Astrocyte (in vitro differentiated cells and primary cell): ENCODE data around the gene PTPRN2. TPM values are rescaled to one million over a fixed set of nuclear protein-coding genes. Genes with fewer than 3 reads are reported as not detected.

ENCODE experiments used
- DNase-seq: peaks from one replicate; pipeline ENCODE4 v3.0.0-alpha.2; 2010; ENCODE audit warnings: low read depth
- FAIRE-seq: peaks from 2 replicates; lab custom pipeline; 2011; peaks lifted over from hg19 to GRCh38; lab: Jason Lieb, UNC
- H2AFZ ChIP-seq: 2 replicates; pipeline ENCODE4 v1.6.0; 2012; ENCODE audit warnings: low read depth, low read length, inconsistent platforms
- H3K27ac ChIP-seq: 2 replicates; pipeline ENCODE4 v1.5.1; 2011; ENCODE audit warnings: low read depth, low read length, inconsistent platforms
- H3K27me3 ChIP-seq: 2 replicates; pipeline ENCODE4 v1.6.0; 2011; ENCODE audit warnings: low read length, inconsistent platforms; ENCODE audit not compliant: insufficient read depth
- H3K36me3 ChIP-seq: 2 replicates; pipeline ENCODE4 v1.5.1; 2011; ENCODE audit warnings: low read length, inconsistent platforms; ENCODE audit not compliant: insufficient read depth
- H3K4me1 ChIP-seq: 2 replicates; pipeline ENCODE4 v1.5.1; 2011; ENCODE audit warnings: low read length, inconsistent platforms; ENCODE audit not compliant: insufficient read depth
- H3K4me2 ChIP-seq: 2 replicates; pipeline ENCODE4 v1.6.0; 2012; ENCODE audit warnings: low read length, inconsistent platforms
- H3K4me3 ChIP-seq: 2 replicates; pipeline ENCODE4 v1.5.1; 2011; ENCODE audit warnings: low read depth, mild to moderate bottlenecking, low read length, inconsistent platforms; ENCODE audit not compliant: insufficient read depth
- H3K79me2 ChIP-seq: 2 replicates; pipeline ENCODE4 v1.6.0; 2012; ENCODE audit warnings: mild to moderate bottlenecking, low read length, inconsistent platforms; ENCODE audit not compliant: insufficient read depth
- H3K9ac ChIP-seq: 2 replicates; pipeline ENCODE4 v1.6.0; 2012; ENCODE audit warnings: mild to moderate bottlenecking, low read length, inconsistent platforms
- H3K9me3 ChIP-seq: 2 replicates; pipeline ENCODE4 v1.5.1; 2012; ENCODE audit warnings: low read depth, mild to moderate bottlenecking, low read length, inconsistent platforms; ENCODE audit not compliant: insufficient read depth
- H4K20me1 ChIP-seq: 2 replicates; pipeline ENCODE4 v1.6.0; 2012; ENCODE audit warnings: low read length, inconsistent platforms; ENCODE audit not compliant: insufficient read depth
- H3K27ac Mint-ChIP-seq: one replicate; pipeline ENCODE4 v1.8.0; 2021; ENCODE audit warnings: mild to moderate bottlenecking, mixed read lengths; ENCODE audit not compliant: unreplicated experiment
- H3K27me3 Mint-ChIP-seq: one replicate; pipeline ENCODE4 v1.8.0; 2021; ENCODE audit warnings: low read depth, mixed read lengths; ENCODE audit not compliant: unreplicated experiment
- H3K36me3 Mint-ChIP-seq: one replicate; pipeline ENCODE4 v1.8.0; 2021; ENCODE audit warnings: low read depth, mixed read lengths; ENCODE audit not compliant: unreplicated experiment
- H3K4me1 Mint-ChIP-seq: one replicate; pipeline ENCODE4 v1.8.0; 2021; ENCODE audit warnings: low read depth, mixed read lengths; ENCODE audit not compliant: unreplicated experiment
- H3K4me3 Mint-ChIP-seq: one replicate; pipeline ENCODE4 v1.8.0; 2021; ENCODE audit warnings: mild to moderate bottlenecking, moderate library complexity, mixed read lengths; ENCODE audit not compliant: unreplicated experiment
- H3K9me3 Mint-ChIP-seq: one replicate; pipeline ENCODE4 v1.8.0; 2021; ENCODE audit warnings: mild to moderate bottlenecking, mixed read lengths; ENCODE audit not compliant: unreplicated experiment
- EZH2 ChIP-seq: IDR thresholded peaks from 2 replicates; pipeline ENCODE4 v1.6.1; 2012; ENCODE audit warnings: mild to moderate bottlenecking, low read length, inconsistent platforms; ENCODE audit not compliant: insufficient read depth
- total RNA-seq: library from RNA; stranded (reverse); gene quantifications from 2 replicates; pipeline ENCODE4 v1.2.1, GENCODE V29; 2021
- TF ChIP-seq, protein P1 (sequence below): IDR thresholded peaks from 2 replicates; pipeline ENCODE4 v1.5.1; 2011; ENCODE audit warnings: low read depth, mild to moderate bottlenecking, inconsistent platforms, low read length, moderate library complexity; ENCODE audit not compliant: insufficient read depth

Gene PTPRN2
- total RNA-seq, 1 donor from 2014 or later = 0.09 TPM

DNA sequence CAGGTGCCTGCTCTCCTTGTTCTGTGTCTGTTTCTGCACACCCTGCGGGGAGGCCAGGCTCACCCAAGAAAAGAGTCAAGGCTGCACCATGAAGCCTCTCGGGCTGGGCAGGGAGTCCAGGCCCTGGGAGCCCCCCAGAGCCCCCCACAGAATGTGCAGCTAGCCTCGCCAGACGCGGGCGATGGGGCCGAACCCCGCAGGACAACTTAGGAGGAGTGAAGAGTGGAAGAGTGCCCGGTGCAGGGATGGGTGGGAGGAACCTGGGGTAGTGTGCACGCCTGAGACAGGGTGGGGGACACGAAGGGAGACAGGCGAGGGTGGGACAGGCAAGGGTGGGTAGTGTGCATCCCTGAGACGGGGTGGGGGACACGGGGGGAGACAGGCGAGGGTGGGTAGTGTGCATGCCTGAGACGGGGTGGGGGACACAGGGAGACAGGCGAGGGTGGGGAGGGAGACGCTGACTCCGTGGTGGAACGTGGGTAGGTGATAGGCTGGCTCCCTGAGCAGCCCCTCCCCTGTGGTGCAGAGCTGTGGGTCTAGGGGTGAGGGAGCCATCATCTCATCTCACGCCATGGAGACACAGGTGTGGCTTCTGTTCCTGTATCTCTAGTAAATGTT is 635.5 kb downstream of the PTPRN2 start:
- Histone ChIP-seq H3K27ac (no peak overlapping the region), H3K9me3 (peaks cover under 1% of the 10 kb centered on the region), H3K27me3 (no peaks in the 10 kb centered on the region), H3K4me2 (no peak overlapping the region), H3K4me1 (no peaks in the 10 kb centered on the region), H3K4me3 (no peak overlapping the region), H4K20me1 (no peaks in the 10 kb centered on the region), H2AFZ (no peak overlapping the region), H3K36me3 (no peaks in the 10 kb centered on the region), H3K79me2 (no peaks in the 10 kb centered on the region), H3K9ac (no peak overlapping the region)
- FAIRE-seq (no peak), DNase-seq (no peak)
- TF ChIP-seq, protein P1, sequence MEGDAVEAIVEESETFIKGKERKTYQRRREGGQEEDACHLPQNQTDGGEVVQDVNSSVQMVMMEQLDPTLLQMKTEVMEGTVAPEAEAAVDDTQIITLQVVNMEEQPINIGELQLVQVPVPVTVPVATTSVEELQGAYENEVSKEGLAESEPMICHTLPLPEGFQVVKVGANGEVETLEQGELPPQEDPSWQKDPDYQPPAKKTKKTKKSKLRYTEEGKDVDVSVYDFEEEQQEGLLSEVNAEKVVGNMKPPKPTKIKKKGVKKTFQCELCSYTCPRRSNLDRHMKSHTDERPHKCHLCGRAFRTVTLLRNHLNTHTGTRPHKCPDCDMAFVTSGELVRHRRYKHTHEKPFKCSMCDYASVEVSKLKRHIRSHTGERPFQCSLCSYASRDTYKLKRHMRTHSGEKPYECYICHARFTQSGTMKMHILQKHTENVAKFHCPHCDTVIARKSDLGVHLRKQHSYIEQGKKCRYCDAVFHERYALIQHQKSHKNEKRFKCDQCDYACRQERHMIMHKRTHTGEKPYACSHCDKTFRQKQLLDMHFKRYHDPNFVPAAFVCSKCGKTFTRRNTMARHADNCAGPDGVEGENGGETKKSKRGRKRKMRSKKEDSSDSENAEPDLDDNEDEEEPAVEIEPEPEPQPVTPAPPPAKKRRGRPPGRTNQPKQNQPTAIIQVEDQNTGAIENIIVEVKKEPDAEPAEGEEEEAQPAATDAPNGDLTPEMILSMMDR = no peak
- no peak for TF ChIP-seq EZH2
- no peak overlapping the region for H3K27ac Mint-ChIP-seq
- no peaks in the 10 kb centered on the region for H3K4me1 Mint-ChIP-seq
- peaks cover 19% of the 10 kb centered on the region for H3K9me3 Mint-ChIP-seq
- H3K4me3 Mint-ChIP-seq = no peak overlapping the region
- no peaks in the 10 kb centered on the region for H3K36me3 Mint-ChIP-seq
- H3K27me3 Mint-ChIP-seq = no peaks in the 10 kb centered on the region

DNA sequence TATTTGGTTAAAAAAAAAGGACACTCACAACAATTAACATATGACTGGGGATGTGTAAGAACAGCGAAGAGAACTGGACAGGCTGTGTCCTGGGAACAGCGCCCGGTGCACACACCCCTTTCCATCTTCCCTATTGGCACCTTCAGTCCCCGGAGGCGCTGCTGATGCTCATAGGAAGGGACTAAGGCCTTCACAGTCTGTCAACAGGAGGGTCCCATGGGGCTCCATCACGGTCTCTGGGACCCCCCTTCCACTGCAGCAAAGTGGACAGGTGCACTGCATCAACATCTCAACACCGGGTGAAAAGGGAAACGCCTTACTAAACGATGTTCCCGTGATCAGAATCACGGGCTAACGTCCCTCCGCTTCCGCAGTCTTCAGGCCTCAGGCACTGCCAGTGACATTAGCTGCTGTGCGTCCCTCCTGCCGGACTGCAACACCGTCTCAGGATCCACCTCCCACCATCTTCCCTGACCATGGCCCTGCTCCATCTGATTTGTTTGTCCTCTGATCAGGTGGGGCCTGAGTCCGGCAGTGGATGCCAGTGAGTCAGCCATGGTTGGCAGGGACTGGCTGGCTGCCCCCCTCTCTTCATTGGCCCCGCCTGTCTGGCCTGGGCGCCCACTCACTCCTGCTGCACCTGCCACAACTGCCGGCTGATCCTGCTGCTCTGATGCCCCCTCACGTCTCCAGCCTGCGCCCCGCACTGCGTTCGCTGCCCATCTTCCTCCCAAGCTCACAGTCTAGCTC is 636.1 kb downstream of the PTPRN2 start:
- no peaks in the 10 kb centered on the region for H3K27me3 Mint-ChIP-seq
- FAIRE-seq = no peak
- Histone ChIP-seq H3K4me1 (no peaks in the 10 kb centered on the region), H4K20me1 (no peaks in the 10 kb centered on the region), H3K4me3 (no peak overlapping the region), H3K9me3 (peaks cover 7% of the 10 kb centered on the region), H3K27ac (no peak overlapping the region), H3K27me3 (no peaks in the 10 kb centered on the region), H3K4me2 (no peak overlapping the region), H3K79me2 (no peaks in the 10 kb centered on the region), H3K9ac (no peak overlapping the region), H2AFZ (no peak overlapping the region), H3K36me3 (no peaks in the 10 kb centered on the region)
- H3K9me3 Mint-ChIP-seq = peaks cover 19% of the 10 kb centered on the region
- H3K4me1 Mint-ChIP-seq = no peaks in the 10 kb centered on the region
- no peak for DNase-seq
- no peaks in the 10 kb centered on the region for H3K36me3 Mint-ChIP-seq
- H3K27ac Mint-ChIP-seq = no peak overlapping the region
- TF ChIP-seq EZH2 = no peak
- TF ChIP-seq, protein P1 = no peak
- H3K4me3 Mint-ChIP-seq = no peak overlapping the region

DNA sequence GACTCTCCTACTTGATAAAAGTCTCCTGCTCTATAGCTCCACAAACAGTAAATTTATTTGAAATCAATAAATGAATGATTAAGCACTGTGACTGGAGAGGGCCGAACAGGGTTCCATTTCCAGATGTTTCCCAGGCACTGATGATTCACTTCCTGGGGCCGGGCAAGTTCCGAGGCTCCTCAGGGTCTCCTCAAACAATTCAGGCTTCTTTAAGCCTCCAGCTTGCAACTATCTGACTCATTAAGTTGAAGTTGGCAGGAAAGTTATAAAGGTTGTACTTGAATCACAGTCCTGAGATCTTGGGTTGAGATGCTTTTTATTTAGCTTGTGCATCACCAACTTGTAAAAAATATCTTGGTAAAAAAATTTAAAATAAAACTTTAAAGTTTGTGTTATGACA is 637.9 kb downstream of the PTPRN2 start:
- Histone ChIP-seq H3K4me2 (no peak overlapping the region), H3K79me2 (no peaks in the 10 kb centered on the region), H3K4me1 (no peaks in the 10 kb centered on the region), H3K27ac (no peak overlapping the region), H3K27me3 (no peaks in the 10 kb centered on the region), H2AFZ (no peak overlapping the region), H3K9me3 (peaks cover 7% of the 10 kb centered on the region), H3K9ac (no peak overlapping the region), H3K4me3 (no peak overlapping the region), H4K20me1 (no peaks in the 10 kb centered on the region), H3K36me3 (no peaks in the 10 kb centered on the region)
- H3K36me3 Mint-ChIP-seq = no peaks in the 10 kb centered on the region
- H3K4me3 Mint-ChIP-seq = no peak overlapping the region
- peaks cover 24% of the 10 kb centered on the region for H3K9me3 Mint-ChIP-seq
- DNase-seq (peak; percentile 17), FAIRE-seq (no peak)
- no peak for TF ChIP-seq EZH2
- TF ChIP-seq, protein P1 = no peak
- H3K27ac Mint-ChIP-seq = no peak overlapping the region
- H3K27me3 Mint-ChIP-seq = no peaks in the 10 kb centered on the region
- no peaks in the 10 kb centered on the region for H3K4me1 Mint-ChIP-seq
